Hepatocyte (in vitro differentiated cells): ENCODE data around the gene FCRL6. TPM values are rescaled to one million over a fixed set of nuclear protein-coding genes. Genes with fewer than 3 reads are reported as not detected.

Experiments
- DNase-seq: peaks from one replicate; pipeline ENCODE4 v3.0.0-alpha.2; 2016; ENCODE audit warnings: low spot score
- H2AFZ ChIP-seq: fragments of 200-600 bp; sonication (generic); 2 replicates; pipeline ENCODE4 v1.6.0; 2016; ENCODE audit warnings: antibody characterized with exemption, mild to moderate bottlenecking
- H3K27ac ChIP-seq: fragments of 200-600 bp; sonication (generic); 2 replicates; pipeline ENCODE4 v1.5.1; 2016; ENCODE audit warnings: mild to moderate bottlenecking
- H3K27me3 ChIP-seq: fragments of 200-600 bp; sonication (generic); 2 replicates; pipeline ENCODE4 v1.6.1; 2016
- H3K36me3 ChIP-seq: fragments of 200-600 bp; sonication (generic); replicated peaks from 2 replicates; pipeline ENCODE4 v1.5.1; 2016; ENCODE audit warnings: low read depth; ENCODE audit not compliant: insufficient read depth
- H3K4me1 ChIP-seq: fragments of 200-600 bp; sonication (generic); 2 replicates; pipeline ENCODE4 v1.5.1; 2016; ENCODE audit warnings: mild to moderate bottlenecking, moderate library complexity; ENCODE audit not compliant: insufficient read depth
- H3K4me2 ChIP-seq: fragments of 200-600 bp; sonication (generic); 2 replicates; pipeline ENCODE4 v1.6.0; 2016
- H3K4me3 ChIP-seq: fragments of 200-600 bp; sonication (generic); 2 replicates; pipeline ENCODE4 v1.5.1; 2016; ENCODE audit warnings: mild to moderate bottlenecking
- H3K79me2 ChIP-seq: fragments of 200-600 bp; sonication (generic); 2 replicates; pipeline ENCODE4 v1.6.0; 2017; ENCODE audit warnings: mild to moderate bottlenecking
- H3K9me2 ChIP-seq: fragments of 200-600 bp; sonication (generic); replicated peaks from 2 replicates; pipeline ENCODE4 v1.6.0; 2017; ENCODE audit warnings: mild to moderate bottlenecking; ENCODE audit not compliant: insufficient read depth
- H3K9me3 ChIP-seq: fragments of 200-600 bp; sonication (generic); 2 replicates; pipeline ENCODE4 v1.5.1; 2016; ENCODE audit warnings: low read depth, mild to moderate bottlenecking
- H4K20me1 ChIP-seq: fragments of 200-600 bp; sonication (generic); 2 replicates; pipeline ENCODE4 v1.6.0; 2016; ENCODE audit warnings: mild to moderate bottlenecking; ENCODE audit not compliant: insufficient read depth, poor library complexity, severe bottlenecking
- EZH2 ChIP-seq: fragments of 200-600 bp; sonication (generic); IDR thresholded peaks from 2 replicates; pipeline ENCODE4 v1.6.1; 2016; ENCODE audit warnings: antibody characterized with exemption, mild to moderate bottlenecking, borderline replicate concordance
- EZH2phosphoT487 ChIP-seq: fragments of 200-600 bp; sonication (generic); IDR thresholded peaks from one replicate; pipeline ENCODE4 v1.6.1; 2018; ENCODE audit warnings: antibody characterized with exemption, mild to moderate bottlenecking, low read depth, moderate library complexity; ENCODE audit not compliant: unreplicated experiment, severe bottlenecking
- WGBS: methylation state at CpG from one replicate; pipeline ENCODE4 v1.1.6; 2016; ENCODE audit warnings: low lambda C conversion rate; ENCODE audit errors: missing lambda C conversion rate; 5-methylcytosine and 5-hydroxymethylcytosine counted together
- polyA plus RNA-seq: library from polyadenylated mRNA; unstranded; fragments of >200 nt; fragmentation: Nextera tagmentation; extraction: Ambion mirVana; gene quantifications from 2 replicates; pipeline ENCODE4 v1.2.1, GENCODE V29; 2016
- total RNA-seq: library from RNA; depleted of rRNA; stranded (reverse); fragments of >200 nt; gene quantifications from 2 replicates; pipeline ENCODE4 v1.2.3, GENCODE V29; 2014
- TF ChIP-seq, protein P1 (sequence below): fragments of 200-600 bp; sonication (generic); IDR thresholded peaks from 2 replicates; pipeline ENCODE4 v1.5.1; 2016; ENCODE audit warnings: antibody characterized with exemption, mild to moderate bottlenecking; ENCODE audit not compliant: poor library complexity

Gene FCRL6
- total and polyA plus RNA-seq, 2 experiments from 2014 or later: not detected

DNA sequence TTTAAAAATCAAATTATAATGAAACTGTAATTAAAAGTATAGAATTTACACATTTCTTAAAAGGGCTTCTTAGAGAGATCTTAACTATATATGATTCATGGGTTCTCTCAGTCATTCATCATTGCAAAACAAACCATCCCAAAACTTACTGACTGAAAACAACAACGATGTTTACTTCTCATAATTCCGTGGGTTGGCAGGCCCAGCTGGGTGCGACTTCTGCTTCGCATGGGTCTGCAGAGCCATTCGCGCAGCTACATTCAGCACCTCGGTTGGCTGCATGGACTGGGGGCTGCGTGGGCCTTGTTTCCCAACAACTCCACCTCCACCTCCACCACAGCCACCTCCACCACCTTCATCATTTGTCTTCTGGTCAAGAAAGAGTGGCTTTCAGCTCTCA is 28.6 kb downstream of the FCRL6 start:
- WGBS: 97% methylated on average over 8 of the region's 8 CpGs
- Histone ChIP-seq H4K20me1 (no peaks in the 10 kb centered on the region), H3K27ac (no peak overlapping the region), H3K4me1 (no peaks in the 10 kb centered on the region), H3K27me3 (no peaks in the 10 kb centered on the region), H3K79me2 (no peaks in the 10 kb centered on the region), H3K9me3 (no peaks in the 10 kb centered on the region), H3K4me3 (no peak overlapping the region), H3K36me3 (no peaks in the 10 kb centered on the region), H3K9me2 (no peaks in the 10 kb centered on the region), H2AFZ (no peak overlapping the region), H3K4me2 (no peak overlapping the region)
- no peak for DNase-seq
- TF ChIP-seq, protein P1, sequence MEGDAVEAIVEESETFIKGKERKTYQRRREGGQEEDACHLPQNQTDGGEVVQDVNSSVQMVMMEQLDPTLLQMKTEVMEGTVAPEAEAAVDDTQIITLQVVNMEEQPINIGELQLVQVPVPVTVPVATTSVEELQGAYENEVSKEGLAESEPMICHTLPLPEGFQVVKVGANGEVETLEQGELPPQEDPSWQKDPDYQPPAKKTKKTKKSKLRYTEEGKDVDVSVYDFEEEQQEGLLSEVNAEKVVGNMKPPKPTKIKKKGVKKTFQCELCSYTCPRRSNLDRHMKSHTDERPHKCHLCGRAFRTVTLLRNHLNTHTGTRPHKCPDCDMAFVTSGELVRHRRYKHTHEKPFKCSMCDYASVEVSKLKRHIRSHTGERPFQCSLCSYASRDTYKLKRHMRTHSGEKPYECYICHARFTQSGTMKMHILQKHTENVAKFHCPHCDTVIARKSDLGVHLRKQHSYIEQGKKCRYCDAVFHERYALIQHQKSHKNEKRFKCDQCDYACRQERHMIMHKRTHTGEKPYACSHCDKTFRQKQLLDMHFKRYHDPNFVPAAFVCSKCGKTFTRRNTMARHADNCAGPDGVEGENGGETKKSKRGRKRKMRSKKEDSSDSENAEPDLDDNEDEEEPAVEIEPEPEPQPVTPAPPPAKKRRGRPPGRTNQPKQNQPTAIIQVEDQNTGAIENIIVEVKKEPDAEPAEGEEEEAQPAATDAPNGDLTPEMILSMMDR: no peak
- TF ChIP-seq EZH2phosphoT487 (no peak), EZH2 (no peak)

DNA sequence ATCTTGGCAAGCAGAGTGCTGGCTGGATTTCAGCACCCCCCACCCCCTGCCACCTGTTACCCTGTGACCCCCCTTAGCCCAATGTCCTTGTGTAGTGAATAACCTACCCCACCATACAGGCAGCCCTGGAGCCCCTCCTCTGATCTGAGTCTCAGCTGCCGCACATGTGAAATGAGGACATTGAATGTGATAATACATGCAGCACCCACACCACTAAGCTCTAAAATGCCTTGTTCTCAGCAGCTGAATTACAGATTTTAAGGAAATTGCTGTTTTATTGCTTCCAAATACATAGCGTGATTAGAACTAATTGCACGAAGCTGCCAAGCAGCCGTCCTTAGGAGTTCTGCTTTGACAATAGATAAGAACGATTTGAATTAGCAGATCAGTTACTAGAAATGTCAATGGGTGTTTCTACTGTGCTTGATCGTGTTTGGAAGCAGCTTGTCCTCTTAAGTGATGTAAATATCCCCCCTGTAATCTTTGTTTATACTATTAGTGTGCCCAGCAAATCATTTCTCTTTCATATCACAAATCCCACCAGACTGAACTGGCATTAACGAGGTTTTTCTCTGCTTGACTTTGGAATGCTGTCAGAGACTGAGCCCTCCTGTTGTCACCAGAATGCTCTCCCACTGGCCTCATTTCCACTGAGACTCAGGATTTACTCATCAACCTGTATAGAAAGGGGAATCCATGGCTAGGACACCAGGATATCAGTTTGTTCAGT is 29.4 kb downstream of the FCRL6 start:
- no peak overlapping the region for H3K27ac ChIP-seq
- H3K36me3 ChIP-seq: no peaks in the 10 kb centered on the region
- H4K20me1 ChIP-seq: no peaks in the 10 kb centered on the region
- H3K4me3 ChIP-seq: no peak overlapping the region
- H3K4me1 ChIP-seq: no peaks in the 10 kb centered on the region
- H3K9me2 ChIP-seq: no peaks in the 10 kb centered on the region
- H3K27me3 ChIP-seq: no peaks in the 10 kb centered on the region
- DNase-seq: no peak
- no peaks in the 10 kb centered on the region for H3K79me2 ChIP-seq
- H2AFZ ChIP-seq: no peak overlapping the region
- H3K4me2 ChIP-seq: no peak overlapping the region
- 26% methylated on average over 7 of the region's 7 CpGs for WGBS
- H3K9me3 ChIP-seq: no peaks in the 10 kb centered on the region
- TF ChIP-seq EZH2phosphoT487: no peak

DNA sequence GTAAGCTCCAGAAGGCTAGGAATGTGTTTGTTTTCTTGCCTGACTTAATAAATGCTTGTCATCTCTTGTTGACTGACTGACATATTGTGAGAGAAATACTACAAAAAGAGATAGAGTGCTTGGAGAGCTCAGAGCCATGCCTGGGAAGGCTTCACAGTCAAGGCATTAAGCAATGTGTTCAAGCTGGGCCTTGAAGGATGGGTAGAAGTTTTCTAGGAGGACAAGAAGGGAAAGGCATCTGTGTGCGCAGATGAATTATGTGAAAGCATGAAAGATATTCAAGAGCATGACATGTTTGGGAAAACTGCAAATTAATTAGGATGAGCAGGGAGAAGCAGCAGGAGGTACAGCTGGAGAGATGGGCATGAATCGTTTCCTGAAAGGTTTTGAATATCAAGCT is 30.1 kb downstream of the FCRL6 start:
- Histone ChIP-seq H3K4me3 (no peak overlapping the region), H3K79me2 (no peaks in the 10 kb centered on the region), H4K20me1 (no peaks in the 10 kb centered on the region), H3K4me2 (no peak overlapping the region), H3K9me2 (no peaks in the 10 kb centered on the region), H2AFZ (no peak overlapping the region), H3K27me3 (no peaks in the 10 kb centered on the region), H3K36me3 (no peaks in the 10 kb centered on the region), H3K9me3 (no peaks in the 10 kb centered on the region), H3K27ac (no peak overlapping the region), H3K4me1 (no peaks in the 10 kb centered on the region)
- no peak for DNase-seq
- TF ChIP-seq, protein P1: no peak
- TF ChIP-seq EZH2 (no peak), EZH2phosphoT487 (no peak)
- WGBS: 97% methylated on average over 2 of the region's 2 CpGs

DNA sequence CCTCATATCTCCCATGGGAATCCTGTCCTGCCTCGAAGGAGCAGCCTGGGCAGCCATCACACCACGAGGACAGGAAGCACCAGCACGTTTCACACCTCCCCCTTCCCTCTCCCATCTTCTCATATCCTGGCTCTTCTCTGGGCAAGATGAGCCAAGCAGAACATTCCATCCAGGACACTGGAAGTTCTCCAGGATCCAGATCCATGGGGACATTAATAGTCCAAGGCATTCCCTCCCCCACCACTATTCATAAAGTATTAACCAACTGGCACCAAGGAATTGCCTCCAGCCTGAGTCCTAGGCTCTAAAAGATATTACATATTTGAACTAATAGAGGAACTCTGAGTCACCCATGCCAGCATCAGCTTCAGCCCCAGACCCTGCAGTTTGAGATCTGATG is 33.2 kb downstream of the FCRL6 start:
- H3K9me2 ChIP-seq: no peaks in the 10 kb centered on the region
- H3K4me2 ChIP-seq: no peak overlapping the region
- H4K20me1 ChIP-seq: no peaks in the 10 kb centered on the region

More for the DNA sequence above, 33.2 kb downstream of the FCRL6 start:
- H3K9me3 ChIP-seq: no peaks in the 10 kb centered on the region
- H3K79me2 ChIP-seq: no peaks in the 10 kb centered on the region
- H3K4me1 ChIP-seq: no peaks in the 10 kb centered on the region
- TF ChIP-seq EZH2: no peak
- TF ChIP-seq, protein P1: no peak
- TF ChIP-seq EZH2phosphoT487: no peak
- 76% methylated on average over 3 of the region's 3 CpGs for WGBS
- H3K36me3 ChIP-seq: no peaks in the 10 kb centered on the region
- no peak overlapping the region for H3K27ac ChIP-seq
- no peak overlapping the region for H2AFZ ChIP-seq
- H3K27me3 ChIP-seq: no peaks in the 10 kb centered on the region
- H3K4me3 ChIP-seq: no peak overlapping the region
- DNase-seq: no peak
